Measurements from ENCODE around the gene SH2D7.

- TF ChIP-seq CTCF (IDR thresholded peaks at IDR 0.05) (no peak), POLR2AphosphoS5 (IDR thresholded peaks at IDR 0.05) (no peak), POLR2A (IDR thresholded peaks at IDR 0.05) (no peak), EP300 (IDR thresholded peaks at IDR 0.05) (no peak)
Measured at GRCh38 chr15:78051596-78051995, 40.8 kb upstream of the SH2D7 start.
